Limb (tissue), 2 donors: ENCODE results near the gene TCEA2.

Source experiments
- DNase-seq, 2 donors: peaks; one replicate each; pipeline ENCODE4 v3.0.0-alpha.2; 2016; ENCODE audit errors: extremely low spot score in 2 of 2

The TCEA2 gene

DNA sequence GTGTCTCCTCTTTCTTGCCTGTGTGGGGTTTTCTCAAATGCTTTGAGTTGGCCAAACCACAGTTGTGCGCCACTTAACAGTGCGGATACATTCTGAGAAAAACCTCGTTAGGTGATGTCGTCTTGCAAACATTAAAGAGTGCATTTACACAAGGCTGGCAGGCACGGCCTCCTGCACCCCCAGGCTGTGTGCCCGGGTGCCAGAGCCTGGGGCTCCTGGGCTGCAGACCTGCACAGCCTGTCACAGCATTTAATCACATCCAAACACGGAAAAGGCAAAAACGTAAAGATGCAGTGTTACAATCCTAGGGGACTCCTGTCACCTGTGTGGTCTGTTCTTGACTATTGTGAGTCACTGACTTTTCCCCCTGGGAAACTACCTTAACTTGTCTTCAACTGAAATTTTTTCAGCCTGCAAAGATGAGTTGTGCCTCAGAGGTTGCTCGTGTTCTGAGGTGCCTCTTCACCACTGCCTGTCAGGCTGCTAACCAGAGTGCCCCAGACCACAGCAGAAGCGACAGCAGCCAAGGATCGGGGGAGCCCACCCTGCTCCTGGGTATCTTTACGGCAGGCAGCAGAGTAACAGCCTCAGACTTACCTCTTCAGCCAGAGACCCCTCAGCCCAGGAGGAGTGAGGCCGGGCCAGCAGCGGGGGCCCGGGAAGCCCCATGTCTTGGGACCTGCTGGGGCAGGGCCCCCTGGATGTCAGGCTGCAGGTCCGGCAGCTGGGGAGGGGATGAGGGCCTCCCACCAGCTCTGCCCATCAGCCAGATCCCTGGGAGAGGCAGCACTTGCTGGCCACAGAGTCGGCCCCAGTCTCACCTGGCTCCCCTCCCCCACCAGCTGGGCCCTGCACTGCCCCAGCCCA lies 27.7 kb upstream of the TCEA2 start:
- DNase-seq, result no peak

DNA sequence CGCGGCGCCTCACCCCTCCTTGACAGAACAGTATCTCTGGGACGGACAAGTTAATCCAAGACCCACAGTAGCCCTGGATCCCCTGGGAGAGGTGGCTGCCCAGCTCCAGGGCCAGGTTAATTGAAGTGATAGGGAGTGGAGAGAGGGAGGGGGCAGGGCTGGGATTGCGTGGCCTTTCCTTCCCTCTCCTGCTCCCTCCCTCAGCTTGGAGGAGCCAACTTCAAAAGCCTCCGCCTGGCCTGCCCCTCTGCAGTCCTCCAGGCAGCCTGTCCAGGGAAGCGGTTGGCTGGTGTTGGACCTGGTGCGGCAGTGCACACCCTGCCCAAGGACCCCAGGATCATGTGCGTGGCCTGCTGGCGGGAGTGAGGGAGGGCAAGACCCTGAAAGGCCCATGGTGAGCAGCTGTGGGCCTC lies 27.1 kb upstream of the TCEA2 start, which contains the start of gene C20orf204:
Gene C20orf204 (plus strand): TSS at position 250 of the 413 bp plus-strand sequence. CDS start 142 bp downstream, at position 392.
- DNase-seq, result no peak

- peak in 1 of 2 donors; percentile 34 for DNase-seq
These were observed 26.4 kb upstream of the TCEA2 start for GRCh38 chr20:64036346-64037198.

GRCh38 chr20:64037199-64037497 lies 25.9 kb upstream of the TCEA2 start:
- DNase-seq, result no peak

- no peak for DNase-seq
These were observed 25.3 kb upstream of the TCEA2 start for GRCh38 chr20:64037498-64038213.

DNA sequence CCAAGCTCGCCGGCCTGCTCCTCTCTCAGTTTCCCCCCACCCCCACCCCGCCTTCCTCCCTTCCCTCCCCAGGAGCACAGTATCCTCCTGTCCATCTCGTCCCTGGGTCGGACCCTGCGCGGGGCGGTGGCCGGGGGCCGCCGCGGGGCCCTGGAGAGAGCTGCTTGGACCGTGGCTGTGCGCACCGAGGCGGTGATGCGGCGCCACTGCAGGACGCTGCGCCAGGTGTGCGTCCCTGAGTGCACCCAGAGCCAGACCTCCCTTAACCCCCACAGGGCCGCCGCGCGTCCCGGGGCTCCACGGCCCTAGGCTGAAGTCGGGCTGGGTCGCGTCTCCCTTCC lies 24.8 kb upstream of the TCEA2 start:
- peak in 1 of 2 donors; percentile 63 for DNase-seq

DNA sequence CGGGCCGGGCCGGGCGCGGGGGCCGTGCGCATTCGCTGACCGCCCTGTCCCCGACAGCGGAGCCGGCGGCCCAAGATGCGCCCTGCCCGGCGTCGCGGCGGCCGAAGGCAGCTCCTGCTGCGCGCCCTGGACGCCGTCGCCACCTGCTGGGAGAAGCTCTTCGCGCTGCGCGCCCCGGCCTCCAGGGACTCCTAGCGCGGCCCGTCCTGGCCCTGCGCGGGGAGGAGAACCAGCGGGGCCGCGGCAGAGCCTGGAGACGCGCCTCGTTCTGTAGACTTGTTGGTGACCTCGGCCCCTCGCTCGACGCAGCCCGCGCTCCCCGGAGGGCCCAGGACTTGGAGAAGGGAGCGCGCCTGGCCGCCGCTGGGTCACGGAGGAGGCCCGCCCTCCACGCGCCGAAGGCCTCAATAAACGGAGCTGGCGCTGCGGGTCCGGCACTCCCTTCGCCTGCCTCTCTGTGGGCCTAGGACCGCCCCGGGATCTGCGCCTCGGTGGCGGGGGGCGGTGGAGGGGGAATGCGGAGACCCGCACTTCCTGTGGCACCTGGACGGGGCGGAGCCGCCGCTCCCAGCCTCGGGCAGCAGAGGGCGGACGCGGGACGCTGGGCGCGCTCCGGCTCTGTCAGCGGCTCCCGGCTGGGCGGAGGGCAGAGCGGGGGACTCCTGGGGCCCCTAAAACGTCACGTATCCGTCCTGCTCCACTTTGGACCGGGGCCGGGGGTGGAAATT lies 24.3 kb upstream of the TCEA2 start:
- DNase-seq, result peak; percentile 48 to 85

- DNase-seq, result no peak
These were observed 23.5 kb upstream of the TCEA2 start for GRCh38 chr20:64039293-64040160.

DNA sequence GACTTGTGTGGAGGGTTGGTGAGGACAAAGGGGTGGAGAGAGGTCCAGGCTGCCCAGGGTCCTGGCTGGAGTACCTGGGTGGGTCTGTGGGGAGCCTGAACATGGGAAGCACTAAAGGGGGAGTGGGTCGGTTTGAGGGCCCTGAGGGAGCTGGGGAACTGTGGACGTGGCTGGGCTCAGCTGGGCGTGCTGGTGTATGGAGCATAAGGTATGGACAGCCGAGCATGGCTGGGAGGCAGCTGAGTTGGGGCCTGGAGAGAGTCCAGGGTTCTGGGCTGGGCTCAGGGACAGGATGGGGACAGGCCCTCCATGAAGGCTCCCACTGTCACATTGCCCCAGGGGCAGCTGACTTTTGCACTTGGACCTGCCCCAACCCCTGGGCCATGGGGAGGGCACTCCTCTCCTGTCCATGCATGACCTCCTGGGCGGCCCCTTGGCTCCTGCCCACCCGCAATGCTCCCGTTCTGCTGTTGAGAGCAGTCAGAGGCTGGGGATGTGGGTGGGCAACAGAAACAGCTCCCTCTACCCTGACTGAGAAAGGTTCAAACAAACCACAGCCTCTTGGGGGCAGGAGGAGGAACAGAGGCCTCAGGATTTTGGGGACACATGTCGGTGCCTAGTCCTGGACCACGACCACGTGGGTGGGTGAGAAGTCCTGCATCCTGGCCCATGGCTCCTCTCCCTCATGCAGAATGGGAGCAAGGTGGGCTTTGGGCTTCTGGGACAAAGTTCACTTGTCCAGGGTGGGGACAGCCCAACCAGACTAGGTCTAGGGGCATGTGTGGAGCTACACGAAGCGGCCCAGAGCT lies 22.6 kb upstream of the TCEA2 start:
- no peak for DNase-seq

DNA sequence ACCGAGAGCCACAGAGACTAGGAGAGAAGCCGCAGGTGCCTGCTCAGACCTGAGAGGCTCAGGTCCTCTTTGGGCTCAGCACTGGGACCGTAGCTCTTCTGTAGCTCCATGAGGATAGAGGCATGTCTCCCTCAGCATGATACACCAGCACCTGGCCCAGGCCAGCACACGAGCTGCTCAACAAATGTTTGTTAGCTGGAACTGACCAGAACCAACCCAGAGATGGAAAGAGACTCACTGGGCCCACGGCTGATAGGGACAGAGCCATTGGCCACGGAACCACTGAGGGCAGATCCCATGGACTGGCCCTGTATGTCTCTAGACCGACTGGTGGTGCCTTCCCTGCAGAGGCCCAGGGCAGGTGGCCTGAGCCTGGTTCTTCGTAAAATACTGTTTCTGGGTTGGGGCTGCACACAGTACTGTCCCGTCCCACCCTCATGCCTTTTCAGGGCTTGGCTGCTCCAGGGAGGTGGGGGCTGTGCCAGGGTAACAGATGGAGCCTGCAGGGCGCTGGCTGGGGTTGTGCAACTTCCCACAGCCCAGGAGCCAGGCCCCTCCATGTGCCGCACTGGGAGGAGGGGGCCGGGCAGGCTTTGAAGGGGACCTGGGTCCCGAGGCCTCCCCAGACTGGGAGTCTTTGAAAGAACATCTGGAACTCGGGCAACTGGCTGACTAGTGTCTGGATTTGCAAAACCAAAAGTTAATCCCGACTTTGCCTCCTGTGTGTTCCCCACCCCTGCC lies 21.8 kb upstream of the TCEA2 start:
- DNase-seq, result no peak

GRCh38 chr20:64041781-64042053 lies 21.3 kb upstream of the TCEA2 start:
- DNase-seq, result no peak

DNA sequence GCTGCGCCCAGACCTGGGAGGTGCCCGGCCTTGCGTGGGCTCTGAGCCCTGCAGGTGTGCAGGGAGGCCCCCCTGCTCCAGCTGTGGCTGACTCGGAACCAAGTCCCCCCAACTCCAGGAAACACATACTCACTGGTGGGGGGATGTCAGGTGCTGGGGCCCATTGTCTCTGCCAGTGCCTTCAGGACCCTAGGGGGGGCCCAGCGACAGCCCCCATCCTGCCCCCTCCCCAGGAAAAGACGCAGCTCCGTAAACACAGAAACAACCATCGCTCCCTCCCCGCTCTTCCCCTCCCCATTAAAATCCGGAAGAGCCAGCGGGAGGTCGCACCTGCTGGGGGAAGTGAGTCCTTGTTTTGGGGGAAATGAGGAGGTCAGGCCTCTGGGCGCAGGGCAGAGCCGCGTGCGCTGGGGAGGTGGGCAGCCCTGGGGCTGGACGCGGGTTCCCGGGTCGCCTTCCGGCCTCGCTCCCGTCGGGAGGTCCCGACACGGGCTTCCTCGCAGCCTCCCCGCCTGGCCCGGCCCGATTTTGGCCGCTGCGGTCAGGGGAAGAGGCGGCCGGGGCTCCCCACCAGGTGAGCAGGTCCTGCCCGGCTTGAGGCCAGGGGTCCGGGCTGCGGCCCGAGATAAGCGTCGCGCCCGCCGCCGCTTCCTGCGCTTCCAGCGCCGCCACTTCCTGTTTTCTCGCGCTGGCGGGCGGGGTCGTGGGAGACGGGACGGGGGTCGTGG lies 20.8 kb upstream of the TCEA2 start:
- no peak for DNase-seq

DNA sequence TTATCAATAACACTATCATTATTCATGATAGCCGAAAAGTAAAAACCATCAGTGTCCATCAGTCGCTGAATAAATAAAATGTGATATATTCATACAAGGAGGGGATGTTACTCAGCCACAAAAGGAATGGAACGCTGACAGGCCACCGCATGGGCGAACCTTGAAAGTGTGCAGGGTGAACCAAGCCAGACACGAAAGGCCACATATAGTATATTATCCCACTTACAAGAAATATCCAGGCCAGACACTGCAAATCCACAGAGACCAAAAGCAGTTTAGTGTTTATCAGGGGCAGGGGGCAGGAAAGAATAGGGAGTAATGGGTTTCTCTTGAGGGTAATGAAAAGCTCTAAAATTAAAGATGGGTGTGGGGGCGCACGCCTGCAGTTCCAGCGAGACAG lies 19.2 kb upstream of the TCEA2 start:
- no peak for DNase-seq

DNA sequence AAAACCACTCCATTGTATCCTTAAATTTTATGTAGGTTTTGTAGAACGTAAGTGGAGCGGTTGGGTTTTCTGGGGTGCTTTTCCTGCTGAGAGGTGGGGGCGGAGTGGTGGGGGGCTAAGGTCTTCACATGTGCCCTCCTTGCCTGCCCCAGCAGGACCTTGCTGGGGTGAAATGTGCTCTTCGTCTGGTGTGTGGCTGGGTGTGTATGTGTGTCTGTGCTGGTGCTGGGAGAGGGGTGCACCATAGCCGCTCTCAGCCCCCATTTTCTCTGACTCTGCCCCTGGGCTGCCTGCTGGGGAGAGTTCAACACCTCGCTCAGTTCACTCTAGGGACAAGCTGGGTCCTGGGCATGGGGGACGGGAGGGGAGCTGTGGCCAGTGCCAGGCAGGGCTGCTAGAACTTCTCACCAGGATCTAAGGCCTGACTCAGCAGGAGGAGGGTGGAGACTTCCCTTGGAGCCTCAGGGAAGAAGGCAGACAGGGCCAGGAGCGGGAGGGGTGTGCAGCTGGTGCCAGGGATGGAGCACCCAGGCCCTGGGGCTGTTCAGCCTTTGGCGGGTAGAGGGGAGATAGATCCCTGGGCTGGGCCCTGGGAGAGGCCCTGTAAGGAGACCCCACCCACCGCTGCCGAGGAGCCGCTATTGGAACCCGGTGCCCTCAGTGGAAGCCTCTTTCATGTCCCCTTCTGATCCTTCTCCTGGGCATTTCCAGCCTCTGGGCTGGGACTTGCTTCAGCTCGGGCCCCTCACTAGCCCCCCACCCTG lies 18.3 kb upstream of the TCEA2 start:
- no peak for DNase-seq

DNA sequence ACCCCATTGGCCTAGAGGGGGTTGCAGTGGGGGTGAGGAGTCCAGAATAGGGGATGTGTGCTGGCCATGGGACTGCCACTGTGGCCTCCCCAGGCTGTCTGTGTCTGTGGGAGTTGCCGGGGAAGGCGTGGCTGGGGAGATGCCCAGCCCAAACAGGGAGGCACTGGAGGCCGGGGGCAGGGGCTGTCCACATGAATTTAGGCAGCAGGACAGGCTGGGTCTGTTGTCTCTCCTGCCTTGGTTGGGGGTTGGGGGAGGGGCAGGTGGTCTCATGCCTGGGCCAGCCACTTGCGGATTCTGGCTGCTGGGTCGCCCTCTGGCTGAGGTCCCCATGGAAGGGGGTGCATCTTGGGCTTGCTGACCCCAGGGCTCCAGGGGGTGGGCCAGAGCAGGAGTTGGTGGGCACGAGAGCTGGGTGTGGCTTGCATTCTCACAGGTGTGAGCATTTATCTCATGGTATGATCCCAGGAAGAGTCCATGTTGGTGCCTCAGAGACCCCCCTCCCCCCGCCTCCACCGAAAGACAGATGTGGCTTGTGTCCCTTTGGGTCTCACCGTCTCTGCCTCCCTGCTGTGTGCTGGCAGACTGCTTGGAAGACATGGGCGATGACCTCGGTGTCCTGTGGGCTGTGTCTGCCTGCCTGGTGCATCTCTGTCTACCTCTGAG lies 17.5 kb upstream of the TCEA2 start:
- DNase-seq, result no peak

DNA sequence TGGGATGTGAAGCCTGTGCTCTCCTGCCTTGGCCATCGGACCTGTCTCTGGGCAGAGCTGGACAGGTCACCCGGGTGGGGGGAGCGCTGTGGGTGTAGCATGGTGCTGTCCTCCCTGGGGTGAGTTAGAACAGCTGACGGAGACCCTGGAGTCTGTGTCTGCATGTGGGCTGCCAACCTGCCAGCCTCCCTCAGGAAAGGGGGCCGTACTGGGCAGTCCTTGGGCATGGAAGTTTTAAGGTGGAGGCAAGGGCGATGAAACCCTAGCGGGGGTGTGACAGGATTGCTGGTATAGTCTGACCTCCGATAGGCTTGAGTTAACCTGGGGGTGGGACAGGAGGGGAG lies 16.0 kb upstream of the TCEA2 start:
- no peak for DNase-seq

DNA sequence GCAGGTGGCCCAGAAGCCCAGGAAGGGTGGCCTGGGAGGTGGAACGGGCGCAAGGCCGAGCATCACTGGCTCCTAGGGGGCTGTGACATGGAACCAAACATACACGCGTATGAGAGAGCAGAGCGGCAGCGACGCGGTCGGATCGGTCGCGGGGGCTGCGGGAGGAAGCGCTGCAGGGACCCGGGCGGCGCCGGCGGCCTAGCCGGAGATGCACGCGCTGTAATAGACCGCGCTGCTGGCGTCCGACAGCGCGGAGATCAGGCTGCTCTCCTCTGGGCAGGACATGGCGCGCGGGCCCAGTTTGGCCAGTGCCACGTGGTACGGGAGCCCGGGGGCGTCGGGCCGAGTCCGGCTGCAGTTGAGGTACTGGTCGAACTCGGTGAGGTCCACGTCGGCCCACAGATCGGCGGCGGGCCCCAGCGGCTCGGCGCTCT lies 15.0 kb upstream of the TCEA2 start:
- no peak for DNase-seq
